HG02973 (cell line): ENCODE results near the gene DMXL2.
A peak's percentile ranks its signal among the peaks of the same experiment; 100 is the strongest.
"Not testable (repeated sequence)": the region's sequence is repeated elsewhere in the genome, so short reads cannot be mapped to it uniquely, and the experiment has no call there.

ENCODE experiments used
- ATAC-seq: cut with Tn5 transposase; IDR thresholded peaks from one replicate; pipeline ENCODE4 v1.9.1; 2021; ENCODE audit warnings: moderate library complexity; ENCODE audit not compliant: unreplicated experiment

Gene DMXL2

DNA sequence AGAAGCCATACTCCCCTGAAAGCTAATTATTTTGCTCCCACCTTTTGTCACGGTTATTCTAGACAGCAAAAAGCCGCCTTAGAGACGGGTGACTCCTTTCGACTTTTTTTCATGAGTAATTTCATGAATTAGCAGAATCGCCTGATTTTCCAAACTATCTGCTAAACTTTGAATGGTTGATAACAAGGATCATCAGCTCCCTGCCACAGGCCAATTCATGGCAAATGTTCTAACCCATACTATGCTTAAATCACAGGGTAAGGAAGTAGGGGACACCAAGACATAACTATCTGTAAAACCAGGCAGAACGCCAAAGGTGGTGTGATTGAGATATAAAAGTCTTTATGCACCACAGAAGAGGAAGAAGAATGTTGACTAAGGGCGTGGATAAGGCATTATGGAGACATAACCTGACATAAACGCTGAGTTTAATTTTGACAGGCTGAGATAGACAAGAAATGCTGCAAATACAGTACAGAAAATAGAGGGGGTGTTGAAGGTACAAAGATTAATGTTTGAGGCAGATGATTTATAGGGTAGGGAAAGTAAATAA lies 891 bp upstream of the DMXL2 start:
- ATAC-seq, result no peak

DNA sequence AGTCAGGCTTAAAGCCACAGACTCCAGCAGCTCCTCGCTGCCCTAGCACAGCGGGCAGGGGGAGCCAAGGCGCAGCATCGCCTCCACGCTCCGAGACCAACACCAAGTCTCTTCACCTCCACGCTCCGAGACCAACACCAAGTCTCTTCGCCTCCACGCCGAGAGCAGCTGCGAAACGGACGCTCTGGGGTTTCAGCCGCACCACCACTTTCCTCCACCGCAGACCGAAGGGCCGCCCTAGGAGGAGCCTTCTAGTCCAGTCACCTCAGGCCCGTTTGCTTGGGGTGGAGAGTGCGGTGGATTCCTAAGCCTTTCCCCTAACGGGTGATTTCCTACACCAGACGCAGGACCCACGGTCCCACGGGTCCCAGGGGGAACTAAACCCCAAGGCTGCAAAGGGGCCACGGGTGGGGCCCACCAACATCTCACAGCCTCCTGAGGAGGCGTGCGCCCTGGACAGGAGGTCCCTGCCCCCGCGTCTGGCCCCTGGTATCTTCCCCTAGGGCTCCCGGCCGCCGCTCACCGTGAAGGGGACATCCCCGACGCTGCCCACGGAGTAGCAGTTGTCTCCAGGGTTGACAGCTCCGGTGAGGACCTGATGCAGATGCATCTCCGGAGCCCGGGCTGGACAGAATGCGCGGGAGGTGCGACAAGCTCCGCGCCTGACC lies 501 bp downstream of the DMXL2 start:
- peak; percentile 38 for ATAC-seq

DNA sequence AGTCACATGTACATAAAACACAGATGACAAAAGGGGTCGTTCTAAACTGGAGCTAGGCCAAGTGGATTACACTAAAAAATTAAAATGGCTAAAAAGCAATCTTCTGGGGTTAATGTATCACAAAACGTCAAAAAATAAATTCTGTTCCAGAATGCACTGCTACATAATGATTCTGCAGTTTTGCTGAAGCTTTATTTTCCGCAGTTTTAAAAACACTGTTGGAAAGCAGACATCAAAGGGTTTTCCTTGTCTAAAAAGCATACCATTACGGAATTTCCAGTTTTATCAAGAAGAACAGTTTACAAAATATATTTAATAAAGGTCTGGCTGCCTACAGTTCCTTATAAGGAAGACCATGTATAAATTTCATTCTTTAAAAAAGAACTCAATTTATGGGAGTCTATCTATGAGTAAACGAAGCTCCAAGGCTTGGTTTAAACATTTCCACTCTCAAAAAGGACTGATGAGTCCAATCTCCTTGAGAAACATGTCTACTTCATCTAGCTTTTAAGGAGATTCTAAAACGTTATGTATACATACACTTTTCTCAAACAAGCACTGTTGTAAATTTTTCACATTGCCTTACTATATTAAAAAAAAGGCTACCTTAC lies 1.3 kb downstream of the DMXL2 start:
- no peak for ATAC-seq

DNA sequence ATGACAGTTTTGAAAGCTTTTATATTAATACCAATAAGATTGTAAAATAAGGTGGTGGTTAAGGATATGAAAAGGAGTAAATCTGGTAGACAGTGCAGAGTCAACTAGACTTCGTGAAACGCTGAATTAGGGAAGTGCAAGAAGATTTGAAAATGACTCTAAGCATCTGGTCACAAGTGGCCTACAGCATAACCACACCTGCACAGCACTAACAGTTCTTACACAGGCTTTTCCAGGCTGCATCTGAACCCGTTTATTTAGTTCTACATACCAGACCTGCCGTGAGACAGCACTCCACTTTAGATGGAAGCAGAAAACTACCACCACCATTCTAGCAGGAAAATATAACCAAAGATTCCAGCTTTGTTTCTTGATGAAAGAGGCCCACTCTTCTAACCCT lies 1.9 kb downstream of the DMXL2 start:
- no peak for ATAC-seq

DNA sequence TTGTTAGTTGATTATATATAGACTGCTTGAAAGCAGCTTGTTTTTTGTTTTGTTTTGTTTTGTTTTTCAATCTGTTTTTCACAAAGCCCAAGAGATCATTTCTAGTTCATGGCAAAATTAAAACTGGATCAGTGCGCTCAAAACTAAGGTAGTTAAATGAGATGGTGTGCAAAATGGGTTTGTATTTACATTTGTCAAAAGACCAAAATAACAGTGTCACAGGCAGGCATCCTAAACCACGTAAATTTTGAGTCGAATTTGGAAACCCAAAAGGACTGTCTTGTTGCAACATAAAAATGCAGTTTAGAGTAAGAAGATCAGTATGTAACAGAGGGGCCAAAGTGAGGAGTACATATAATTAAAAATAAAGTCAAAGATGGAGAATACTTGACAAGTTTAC lies 2.4 kb downstream of the DMXL2 start:
- ATAC-seq, result no peak

- ATAC-seq, result no peak
These were observed 3.1 kb downstream of the DMXL2 start for GRCh38 chr15:51619331-51620035.

DNA sequence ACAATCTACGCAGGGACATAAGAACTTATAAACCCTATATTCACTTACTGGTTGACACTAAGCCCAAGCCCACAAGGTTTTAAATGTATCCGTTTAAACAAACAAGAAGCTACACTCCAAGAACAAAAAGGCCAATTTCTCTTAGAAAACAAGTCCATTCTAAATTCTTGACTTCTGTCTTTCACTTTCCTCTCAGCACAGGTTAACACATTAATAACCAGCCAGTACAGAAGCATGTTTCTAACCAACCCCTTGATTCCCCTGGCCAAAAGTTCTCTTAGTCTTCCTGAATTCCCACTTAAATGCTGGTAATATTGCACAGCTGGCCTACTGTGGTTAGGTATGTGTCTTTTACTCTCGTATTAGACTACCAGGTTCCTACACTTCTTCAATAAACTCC lies 4.7 kb downstream of the DMXL2 start:
- ATAC-seq, result no peak

GRCh38 chr15:51613951-51614350 lies 8.6 kb downstream of the DMXL2 start:
- ATAC-seq, result no peak

DNA sequence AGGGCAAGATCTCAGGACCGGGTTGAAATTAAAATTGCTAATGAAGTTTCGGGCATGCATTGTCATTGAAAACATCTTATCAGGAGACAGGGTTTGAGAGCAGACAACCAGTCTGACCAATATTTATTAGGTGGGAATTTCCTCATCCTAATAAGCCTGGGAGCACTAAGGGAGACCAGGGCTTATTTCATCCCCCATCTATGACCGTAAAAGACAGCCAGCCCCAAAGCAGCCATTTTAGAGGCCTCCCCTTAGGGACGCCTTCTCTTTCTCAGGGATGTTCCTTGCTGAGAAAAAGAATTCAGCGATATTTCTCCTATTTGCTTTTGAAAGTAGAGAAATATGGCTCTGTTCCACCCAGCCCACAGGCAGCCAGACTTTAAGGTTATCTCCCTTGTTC lies 9.9 kb downstream of the DMXL2 start:
- not testable (repeated sequence) for ATAC-seq

GRCh38 chr15:51603462-51603948 lies 19.1 kb downstream of the DMXL2 start:
- not testable (repeated sequence) for ATAC-seq

DNA sequence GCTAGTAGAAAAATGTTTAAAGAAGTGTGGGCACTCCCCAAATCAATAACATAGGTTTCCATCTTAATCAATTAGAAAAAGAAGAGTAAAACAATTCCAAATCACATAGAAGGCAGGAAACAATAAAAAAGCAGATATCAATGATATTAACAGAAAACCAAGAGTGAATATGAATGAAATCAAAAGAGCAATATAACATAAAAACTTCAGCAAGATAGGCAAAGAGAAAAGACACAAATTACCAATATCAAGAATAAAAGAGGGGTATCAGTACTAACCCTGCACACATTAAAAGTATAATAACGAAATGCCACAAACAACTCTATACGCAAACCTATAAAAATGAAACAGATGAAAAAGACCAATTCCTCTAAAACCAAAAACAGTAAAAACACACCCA lies 19.6 kb downstream of the DMXL2 start:
- no peak for ATAC-seq

DNA sequence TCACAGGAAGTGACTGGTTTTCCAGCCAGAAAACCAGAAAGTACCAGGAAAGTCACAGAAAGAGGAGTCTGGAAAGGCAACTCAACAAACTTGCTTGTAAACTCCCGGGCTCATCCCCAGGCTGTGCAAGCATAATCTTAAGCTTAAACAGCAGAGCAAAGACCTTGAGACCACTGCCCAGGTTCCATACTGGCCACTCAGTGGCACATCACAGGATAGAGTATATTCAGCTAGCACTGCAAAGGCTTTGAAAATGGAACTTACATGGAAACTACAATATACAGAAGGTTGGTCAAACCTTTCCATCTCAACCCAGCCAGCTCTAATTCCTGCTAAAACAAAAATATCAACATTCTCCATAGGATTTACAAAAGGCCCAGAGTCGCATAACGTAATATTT lies 20.1 kb downstream of the DMXL2 start:
- no peak for ATAC-seq

DNA sequence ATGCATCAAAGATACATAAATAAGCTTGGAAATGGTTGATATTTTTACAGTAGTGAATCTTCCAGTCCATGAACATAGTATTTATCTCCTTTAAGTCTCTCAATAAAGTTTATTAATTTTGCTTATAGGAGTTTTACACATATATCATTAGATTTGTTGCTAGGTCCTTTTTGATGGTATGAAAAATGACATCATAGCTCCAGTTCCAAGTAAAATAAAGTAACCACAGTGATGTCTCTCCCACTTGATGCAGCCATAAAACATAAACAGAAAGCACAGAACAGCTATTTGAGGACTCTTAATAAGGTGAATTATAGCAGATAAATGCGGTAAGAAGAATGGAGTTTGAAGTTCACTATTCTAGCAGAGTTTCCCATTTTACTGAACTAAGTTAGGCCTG lies 20.8 kb downstream of the DMXL2 start:
- ATAC-seq, result no peak

- peak; percentile 56 for ATAC-seq
These were observed 22.5 kb downstream of the DMXL2 start for GRCh38 chr15:51600114-51600513.

GRCh38 chr15:51589881-51590568 lies 32.5 kb downstream of the DMXL2 start:
- no peak for ATAC-seq

DNA sequence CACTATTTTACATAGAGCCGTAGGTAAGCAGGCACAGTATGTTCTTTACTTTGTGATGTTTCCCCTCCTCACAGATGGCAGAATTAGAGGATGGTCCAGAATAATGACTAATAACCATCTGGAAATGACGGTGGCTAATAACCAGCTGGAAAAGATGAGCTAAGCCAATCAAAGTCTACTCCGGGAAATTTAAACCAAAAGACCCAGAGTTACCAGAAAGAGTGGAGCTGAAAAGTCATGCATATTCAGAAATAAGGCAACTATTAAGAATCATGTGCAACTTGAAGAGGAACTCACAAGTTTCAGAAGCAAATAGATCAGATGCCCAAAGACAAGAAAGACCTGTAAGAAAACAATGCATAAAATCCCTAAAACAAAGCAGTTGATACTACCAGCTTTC lies 33.6 kb downstream of the DMXL2 start:
- ATAC-seq, result no peak

DNA sequence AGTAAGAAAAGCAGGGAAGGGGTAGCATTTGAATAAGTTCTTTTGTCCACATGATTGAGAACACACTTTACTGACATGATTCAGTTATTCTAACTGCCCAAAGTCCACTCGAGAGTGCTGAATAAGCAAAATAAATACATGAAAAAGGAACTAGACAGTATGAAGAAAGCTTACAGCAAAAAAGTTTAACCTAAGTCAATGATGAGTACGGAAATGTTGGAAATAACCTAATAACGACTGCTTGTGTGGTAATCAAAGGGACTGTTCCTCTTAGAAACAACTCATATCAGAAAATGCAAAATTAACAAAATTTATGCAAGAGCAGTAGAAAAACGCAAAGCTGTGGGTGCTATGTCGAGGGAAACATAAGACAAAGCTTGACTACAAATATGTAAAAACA lies 36.6 kb downstream of the DMXL2 start:
- no peak for ATAC-seq

GRCh38 chr15:51580982-51581381 lies 41.6 kb downstream of the DMXL2 start:
- ATAC-seq, result no peak

- ATAC-seq, result no peak
These were observed 42.2 kb downstream of the DMXL2 start for GRCh38 chr15:51580385-51580784.

DNA sequence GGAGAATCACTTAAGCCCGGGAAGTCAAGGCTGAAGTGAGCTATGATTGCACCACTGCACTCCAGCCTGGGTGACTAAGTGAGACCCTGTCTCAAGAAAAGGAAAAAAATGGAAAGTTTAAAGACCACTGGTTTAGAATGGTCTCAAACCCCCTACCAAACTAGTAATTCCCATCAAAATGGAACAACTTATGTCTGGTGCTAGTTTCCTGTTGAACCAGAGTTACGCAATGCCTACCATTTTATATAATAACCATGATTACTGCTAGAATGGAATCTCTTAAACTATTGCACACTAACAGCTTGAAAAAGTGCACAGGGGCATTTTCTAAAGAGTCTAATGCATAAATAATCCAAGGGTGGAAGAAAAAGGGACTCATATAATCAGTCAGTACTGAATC lies 43.6 kb downstream of the DMXL2 start:
- no peak for ATAC-seq

DNA sequence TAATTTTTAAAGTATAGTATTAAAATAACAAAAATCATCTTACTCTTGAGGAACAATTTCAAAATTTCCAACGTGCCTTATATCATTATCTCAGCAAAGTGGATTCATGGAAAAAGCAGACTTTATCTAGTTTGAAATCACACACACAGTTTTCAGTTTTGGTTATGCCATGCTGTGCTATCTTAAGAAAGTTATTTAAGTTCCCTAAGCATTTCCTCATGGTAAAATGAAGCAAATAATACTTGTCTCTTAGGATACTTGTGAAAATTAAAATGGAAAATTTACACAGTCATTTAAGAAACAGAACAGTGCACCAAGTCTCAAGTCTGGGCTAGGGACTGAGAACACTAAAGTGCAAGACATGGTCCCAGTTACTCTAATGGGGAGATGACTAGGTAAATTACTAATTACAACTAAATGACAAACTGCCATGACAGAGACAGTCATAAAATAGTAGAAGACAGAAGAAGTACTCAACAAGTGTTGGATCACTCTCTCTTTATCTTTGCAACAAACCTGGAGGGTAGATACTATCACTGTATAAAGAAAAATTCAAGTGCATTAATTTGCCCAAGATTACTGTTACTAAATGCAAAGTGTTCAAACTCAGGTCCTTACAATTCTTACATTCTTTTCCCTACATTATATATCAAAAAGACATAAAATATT lies 44.8 kb downstream of the DMXL2 start:
- no peak for ATAC-seq
